Trophoblast cell (in vitro differentiated cells and primary cell): ENCODE results near the gene PRRX2.

Source experiments
- DNase-seq, 2 donors: peaks; one replicate each; pipeline ENCODE4 v3.0.0-alpha.2; 2016
- H2AFZ ChIP-seq: 2 replicates; pipeline ENCODE4 v1.6.1; 2013; ENCODE audit warnings: low read length, moderate library complexity, mild to moderate bottlenecking; ENCODE audit not compliant: insufficient read depth, poor library complexity
- H2AK5ac ChIP-seq: 2 replicates; pipeline ENCODE4 v1.6.1; 2013; ENCODE audit warnings: mild to moderate bottlenecking, low read length
- H2BK120ac ChIP-seq: 2 replicates; pipeline ENCODE4 v1.6.1; 2013; ENCODE audit warnings: low read length, mild to moderate bottlenecking, moderate library complexity; ENCODE audit not compliant: insufficient read depth, poor library complexity
- H2BK12ac ChIP-seq: 2 replicates; pipeline ENCODE4 v1.6.1; 2013; ENCODE audit warnings: mild to moderate bottlenecking, low read length, moderate library complexity
- H2BK5ac ChIP-seq: 2 replicates; pipeline ENCODE4 v1.6.1; 2013; ENCODE audit warnings: low read length, low read depth, moderate library complexity, mild to moderate bottlenecking; ENCODE audit not compliant: poor library complexity
- H3K14ac ChIP-seq: 2 replicates; pipeline ENCODE4 v1.6.1; 2013; ENCODE audit warnings: mild to moderate bottlenecking, low read length
- H3K18ac ChIP-seq: 2 replicates; pipeline ENCODE4 v1.6.1; 2013; ENCODE audit warnings: mild to moderate bottlenecking, low read length
- H3K23ac ChIP-seq: 2 replicates; pipeline ENCODE4 v1.6.1; 2013; ENCODE audit warnings: low read length
- H3K27ac ChIP-seq: 2 replicates; pipeline ENCODE4 v1.5.1; 2013; ENCODE audit warnings: low read depth, mild to moderate bottlenecking, inconsistent platforms, low read length, moderate library complexity
- H3K27me3 ChIP-seq: 2 replicates; pipeline ENCODE4 v1.6.1; 2013; ENCODE audit warnings: inconsistent platforms, mild to moderate bottlenecking, low read length, moderate library complexity; ENCODE audit not compliant: insufficient read depth
- H3K36me3 ChIP-seq, 2 experiments: 1 replicate in 1 of 2; 2 replicates in 1 of 2; pipeline ENCODE4 v1.6.1; 2013; ENCODE audit warnings: low read length in 2 of 2, mild to moderate bottlenecking in 2 of 2, moderate library complexity in 1 of 2; ENCODE audit not compliant: insufficient read depth in 2 of 2, control insufficient read depth in 1 of 2
- H3K4ac ChIP-seq: 2 replicates; pipeline ENCODE4 v1.6.1; 2013; ENCODE audit warnings: low read depth, mild to moderate bottlenecking, low read length, moderate library complexity
- H3K4me1 ChIP-seq, 2 experiments: 1 replicate in 1 of 2; 2 replicates in 1 of 2; pipeline ENCODE4 v1.6.1; 2013; ENCODE audit warnings: low read length in 2 of 2, mild to moderate bottlenecking in 2 of 2, moderate library complexity in 1 of 2; ENCODE audit not compliant: insufficient read depth in 2 of 2, control insufficient read depth in 1 of 2
- H3K4me2 ChIP-seq: 2 replicates; pipeline ENCODE4 v1.6.1; 2013; ENCODE audit warnings: inconsistent platforms, mild to moderate bottlenecking, low read length, moderate library complexity
- H3K4me3 ChIP-seq: 2 replicates; pipeline ENCODE4 v1.5.1; 2013; ENCODE audit warnings: mild to moderate bottlenecking, low read depth, low read length, inconsistent platforms
- H3K79me1 ChIP-seq: one replicate; pipeline ENCODE4 v1.6.1; 2013; ENCODE audit warnings: low read length
- H3K79me2 ChIP-seq: 2 replicates; pipeline ENCODE4 v1.6.1; 2013; ENCODE audit warnings: low read length, mild to moderate bottlenecking; ENCODE audit not compliant: control insufficient read depth, insufficient read depth, poor library complexity
- H3K9ac ChIP-seq: 2 replicates; pipeline ENCODE4 v1.6.1; 2013; ENCODE audit warnings: mild to moderate bottlenecking, low read length
- H3K9me3 ChIP-seq: 2 replicates; pipeline ENCODE4 v1.6.1; 2013; ENCODE audit warnings: low read depth, mild to moderate bottlenecking, control low read depth, inconsistent platforms, low read length; ENCODE audit not compliant: insufficient read depth
- H4K12ac ChIP-seq: 2 replicates; pipeline ENCODE4 v1.6.1; 2013; ENCODE audit warnings: low read depth, mild to moderate bottlenecking, low read length, moderate library complexity
- H4K8ac ChIP-seq: 2 replicates; pipeline ENCODE4 v1.6.1; 2013; ENCODE audit warnings: low read depth, mild to moderate bottlenecking, low read length, moderate library complexity
- H4K91ac ChIP-seq: one replicate; pipeline ENCODE4 v1.6.1; 2013; ENCODE audit warnings: low read depth, mild to moderate bottlenecking, low read length, moderate library complexity
- WGBS: extraction: QIAGEN DNeasy Blood & Tissue Kit; methylation state at CpG from one replicate; pipeline ENCODE4 v1.1.7; 2013; ENCODE audit warnings: missing lambda C conversion rate; ENCODE audit not compliant: insufficient read length, insufficient coverage; ENCODE audit errors: extremely low coverage; 5-methylcytosine and 5-hydroxymethylcytosine counted together

Gene PRRX2

GRCh38 chr9:129750013-129750638 is 84.7 kb downstream of the PRRX2 start:
- peak; percentile 99 for DNase-seq
- WGBS = no CpG with 5 or more reads among the region's 9 CpGs

GRCh38 chr9:129751841-129752801 is 86.7 kb downstream of the PRRX2 start:
- Histone ChIP-seq H3K36me3 (no peaks in the 10 kb centered on the region), H3K4me3 (no peak overlapping the region), H2AK5ac (peak overlapping the region; percentile 30), H4K12ac (peak overlapping the region; percentile 4), H3K14ac (peak overlapping the region; percentile 66), H3K9me3 (no peaks in the 10 kb centered on the region), H3K18ac (peak overlapping the region; percentile 27), H3K9ac (no peak overlapping the region), H2BK12ac (peak overlapping the region; percentile 58), H3K4me2 (peak overlapping the region; percentile 32), H2BK5ac (peak overlapping the region; percentile 14), H4K8ac (peak overlapping the region; percentile 14), H3K23ac (no peak overlapping the region), H2AFZ (no peak overlapping the region), H3K27ac (no peak overlapping the region), H3K27me3 (no peaks in the 10 kb centered on the region), H2BK120ac (peak overlapping the region; percentile 40), H3K79me1 (peaks cover 28% of the 10 kb centered on the region), H4K91ac (peak overlapping the region; percentile 51), H3K79me2 (peaks cover 2% of the 10 kb centered on the region), H3K4me1 (peaks cover 21 to 45% of the 10 kb centered on the region in 2 experiments), H3K4ac (no peak overlapping the region)
- no CpG with 5 or more reads among the region's 31 CpGs for WGBS
- peak; percentile 100 for DNase-seq

More at GRCh38 chr9:129750013-129750638, 84.7 kb downstream of the PRRX2 start:
- no peak overlapping the region for H4K12ac ChIP-seq
- H2BK5ac ChIP-seq = peak overlapping the region; percentile 81
- peak overlapping the region; percentile 84 for H3K18ac ChIP-seq
- peaks cover 0 to under 1% of the 10 kb centered on the region in 2 experiments for H3K36me3 ChIP-seq
- no peaks in the 10 kb centered on the region for H3K9me3 ChIP-seq
- peak overlapping the region; percentile 76 for H3K14ac ChIP-seq
- peaks cover 19 to 40% of the 10 kb centered on the region in 2 experiments for H3K4me1 ChIP-seq
- H3K4me3 ChIP-seq = no peak overlapping the region
- H3K79me1 ChIP-seq = peaks cover 28% of the 10 kb centered on the region
- peak overlapping the region; percentile 33 for H3K4me2 ChIP-seq
- H4K91ac ChIP-seq = peak overlapping the region; percentile 90
- H2BK12ac ChIP-seq = peak overlapping the region; percentile 96
- H3K27ac ChIP-seq = peak overlapping the region; percentile 83
- no peak overlapping the region for H2AFZ ChIP-seq
- no peak overlapping the region for H3K23ac ChIP-seq
- peak overlapping the region; percentile 3 for H3K4ac ChIP-seq
- H3K9ac ChIP-seq = no peak overlapping the region
- H3K27me3 ChIP-seq = no peaks in the 10 kb centered on the region
- H3K79me2 ChIP-seq = peaks cover 2% of the 10 kb centered on the region
- peak overlapping the region; percentile 62 for H4K8ac ChIP-seq
- peak overlapping the region; percentile 89 for H2AK5ac ChIP-seq
- peak overlapping the region; percentile 86 for H2BK120ac ChIP-seq

- peaks cover 28% of the 10 kb centered on the region for H3K79me1 ChIP-seq
- peak within 1 kb of the TSS; percentile 32 for H3K4me2 ChIP-seq
- no peak within 1 kb of the TSS for H2AFZ ChIP-seq
- peak; percentile 89 to 91 for DNase-seq
- no peak within 1 kb of the TSS for H3K9ac ChIP-seq
- peak within 1 kb of the TSS; percentile 66 for H3K14ac ChIP-seq
- H3K4ac ChIP-seq = no peak within 1 kb of the TSS
- H3K18ac ChIP-seq = peak within 1 kb of the TSS; percentile 27
- peak within 1 kb of the TSS; percentile 40 for H2BK120ac ChIP-seq
- no peak within 1 kb of the TSS for H3K4me3 ChIP-seq
- H3K79me2 ChIP-seq = peaks cover 2% of the 10 kb centered on the region
- no peak within 1 kb of the TSS for H3K27ac ChIP-seq
- peak within 1 kb of the TSS; percentile 4 for H4K12ac ChIP-seq
- no peaks in the 10 kb centered on the region for H3K27me3 ChIP-seq
- peak within 1 kb of the TSS; percentile 14 for H2BK5ac ChIP-seq
- H3K36me3 ChIP-seq = no peaks in the 10 kb centered on the region
- H3K23ac ChIP-seq = no peak within 1 kb of the TSS
- peaks cover 21 to 45% of the 10 kb centered on the region in 2 experiments for H3K4me1 ChIP-seq
- H3K9me3 ChIP-seq = no peaks in the 10 kb centered on the region
- peak within 1 kb of the TSS; percentile 14 for H4K8ac ChIP-seq
- no CpG with 5 or more reads among the region's 23 CpGs for WGBS
- peak within 1 kb of the TSS; percentile 30 for H2AK5ac ChIP-seq
- H4K91ac ChIP-seq = peak within 1 kb of the TSS; percentile 51
- peak within 1 kb of the TSS; percentile 58 for H2BK12ac ChIP-seq
Observed at GRCh38 chr9:129752900-129753729, 87.7 kb downstream of the PRRX2 start, which contains the start of gene PTGES. TSS of gene PTGES (minus strand) at chr9:129753042. CDS start at chr9:129753012, 30 bp downstream.

DNA sequence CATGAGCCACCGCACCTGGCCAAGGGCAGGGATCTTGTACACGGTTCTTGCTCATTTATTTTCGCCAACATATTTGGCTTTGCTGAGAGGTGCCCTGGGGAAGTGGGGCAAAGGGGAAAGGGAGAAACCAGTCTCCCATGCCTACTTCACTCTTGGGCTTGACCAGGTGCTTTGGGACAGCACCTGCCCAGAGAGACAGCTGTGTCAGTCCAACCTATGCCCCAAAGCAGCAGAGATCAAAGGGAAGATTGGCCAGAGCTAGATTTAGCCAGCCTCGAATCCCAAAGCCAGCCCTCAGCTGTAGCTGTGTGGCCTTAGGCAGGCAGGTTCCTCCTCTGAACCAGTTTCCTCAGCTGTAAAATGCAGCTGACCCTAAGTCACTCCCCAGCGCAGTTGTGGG is 89.7 kb downstream of the PRRX2 start:
- H2AFZ ChIP-seq = no peak overlapping the region
- no CpG with 5 or more reads among the region's 5 CpGs for WGBS
- H3K79me1 ChIP-seq = peaks cover 14% of the 10 kb centered on the region

More for the DNA sequence above, 89.7 kb downstream of the PRRX2 start:
- H4K12ac ChIP-seq = no peak overlapping the region
- no peaks in the 10 kb centered on the region for H3K27me3 ChIP-seq
- H3K36me3 ChIP-seq = no peaks in the 10 kb centered on the region
- no peak overlapping the region for H4K91ac ChIP-seq
- H2BK12ac ChIP-seq = no peak overlapping the region
- H3K4me2 ChIP-seq = no peak overlapping the region
- peak; percentile 57 to 70 for DNase-seq
- peaks cover 17 to 36% of the 10 kb centered on the region in 2 experiments for H3K4me1 ChIP-seq
- no peak overlapping the region for H2BK5ac ChIP-seq
- H4K8ac ChIP-seq = no peak overlapping the region
- H2AK5ac ChIP-seq = no peak overlapping the region
- no peak overlapping the region for H3K9ac ChIP-seq
- H3K23ac ChIP-seq = no peak overlapping the region
- H3K27ac ChIP-seq = no peak overlapping the region
- no peak overlapping the region for H3K4ac ChIP-seq
- no peak overlapping the region for H3K4me3 ChIP-seq
- H2BK120ac ChIP-seq = no peak overlapping the region
- no peaks in the 10 kb centered on the region for H3K9me3 ChIP-seq
- peaks cover 2% of the 10 kb centered on the region for H3K79me2 ChIP-seq
- H3K14ac ChIP-seq = no peak overlapping the region
- H3K18ac ChIP-seq = no peak overlapping the region
